Activated CD8-positive, alpha-beta memory T cell treated with anti-CD3 and anti-CD28 coated beads for 48 hours (primary cell): ENCODE results near the gene FBXO39.
"Not testable (repeated sequence)": the region's sequence is repeated elsewhere in the genome, so short reads cannot be mapped to it uniquely, and the experiment has no call there.

Experiments
- DNase-seq, 3 experiments: peaks; one replicate each; pipeline ENCODE4 v3.0.0-alpha.2; 2020; ENCODE audit warnings: low read depth in 2 of 3, low spot score in 2 of 3

Gene FBXO39

DNA sequence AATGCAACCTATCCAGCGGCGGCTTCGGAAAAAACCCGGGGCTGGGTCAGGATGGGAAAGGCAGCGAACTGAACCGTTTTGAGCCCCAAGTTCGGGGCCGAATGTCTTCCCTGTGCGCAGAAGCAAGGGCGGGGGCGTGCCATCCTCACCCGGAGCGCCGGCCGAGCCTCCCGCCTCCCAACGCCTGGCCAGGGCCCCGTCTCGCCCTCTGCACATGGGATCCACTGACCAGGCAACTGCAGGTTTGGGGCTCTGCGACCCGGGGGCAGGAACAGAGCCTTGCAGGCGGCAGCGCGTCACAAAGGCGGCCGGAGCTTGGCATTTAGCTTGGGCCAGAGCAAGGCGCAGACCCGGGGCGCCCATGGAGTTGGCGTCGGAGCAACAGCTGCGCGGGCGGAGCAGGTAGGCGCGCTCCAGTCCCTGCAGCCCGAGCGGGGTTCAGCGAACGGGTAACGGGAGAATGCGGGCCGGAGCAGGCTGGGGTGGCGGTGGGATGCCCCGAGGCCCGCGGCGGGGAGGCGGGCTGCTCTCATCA is at the start of gene FBXO39:
TSS of gene FBXO39 (plus strand) at position 345 of the 535 bp plus-strand sequence. CDS start 3,654 bp downstream, outside the sequence.
- DNase-seq = no peak

- no peak for DNase-seq
These were observed 46.5 kb upstream of the FBXO39 start for GRCh38 chr17:6729531-6729930.

GRCh38 chr17:6746665-6747064 is 29.4 kb upstream of the FBXO39 start:
- not testable (repeated sequence) for DNase-seq

DNA sequence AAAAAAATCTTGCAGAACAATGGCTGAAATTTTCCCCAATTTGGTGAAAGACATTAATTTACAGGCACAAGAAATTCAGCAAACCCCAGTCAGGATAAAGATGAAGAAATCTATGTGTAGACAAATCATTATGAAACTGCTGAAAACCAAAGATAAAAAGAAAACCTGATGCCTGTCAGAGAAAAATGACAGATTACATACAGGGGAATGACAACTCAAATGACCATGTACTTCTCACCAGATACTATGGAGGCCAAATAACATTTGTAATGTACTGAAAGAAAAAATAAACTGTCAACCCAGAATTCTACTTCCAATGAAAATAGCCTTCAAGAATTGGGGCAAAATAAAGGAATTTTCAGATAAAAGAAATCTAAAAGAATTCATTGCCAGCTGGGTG is 27.4 kb upstream of the FBXO39 start:
- no peak for DNase-seq

DNA sequence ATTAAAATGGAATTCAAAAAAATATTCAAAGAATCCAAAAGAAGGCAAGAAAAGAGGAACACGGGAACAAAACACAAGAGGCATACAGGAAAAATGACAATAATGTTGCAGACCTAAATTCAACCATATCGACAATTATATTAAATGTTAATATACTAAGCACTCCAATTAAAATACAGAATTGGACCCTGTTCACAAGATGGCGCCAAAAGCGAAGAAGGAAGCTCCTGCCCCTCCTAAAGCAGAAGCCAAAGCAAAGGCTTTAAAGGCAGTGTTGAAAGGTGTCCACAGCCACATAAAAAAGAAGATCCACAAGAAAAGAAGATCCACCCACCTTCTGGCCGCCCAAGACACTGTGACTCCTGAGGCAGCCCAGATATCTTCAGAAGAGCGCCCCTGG is 26.5 kb upstream of the FBXO39 start:
- DNase-seq = no peak

DNA sequence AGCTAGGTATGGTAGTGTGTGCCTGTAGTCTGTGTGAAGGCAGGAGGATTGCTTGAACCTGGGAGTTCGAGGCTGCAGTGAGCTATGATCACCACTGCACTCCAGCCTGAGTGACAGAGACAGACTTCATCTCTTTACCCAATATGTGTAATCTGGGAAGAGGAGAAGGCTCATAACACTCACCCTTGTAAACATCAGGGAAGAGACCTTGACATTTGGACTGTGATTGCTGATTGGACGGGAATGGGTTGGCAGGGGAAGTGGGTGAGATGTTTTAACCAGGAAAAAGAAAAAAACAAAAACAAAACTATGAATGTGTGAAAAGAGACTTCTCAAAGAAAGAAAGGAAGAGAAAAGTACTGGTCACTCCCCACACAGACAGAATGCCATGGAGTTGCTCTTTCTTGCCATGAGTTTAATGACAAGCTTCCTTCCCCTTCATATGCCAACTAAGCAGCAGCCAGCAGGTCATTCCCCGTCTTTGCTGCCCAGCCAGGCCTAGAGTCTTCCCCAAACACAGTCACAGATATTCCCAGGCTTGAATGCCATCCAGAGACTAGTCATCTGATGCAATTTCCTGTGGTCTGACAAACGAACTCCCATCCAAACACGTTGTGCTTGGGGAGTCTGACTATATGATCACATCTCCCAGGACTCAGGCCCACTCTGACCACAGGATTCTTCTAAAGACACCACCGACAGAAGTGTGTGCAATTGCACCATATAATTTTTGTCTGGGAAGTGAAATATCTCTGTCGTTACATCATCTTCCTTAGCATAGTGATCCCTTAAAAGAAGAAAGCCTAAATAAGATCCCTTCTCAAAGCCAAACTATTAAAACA is 23.7 kb upstream of the FBXO39 start:
- no peak for DNase-seq

GRCh38 chr17:6753006-6753445 is 23.0 kb upstream of the FBXO39 start:
- peak in 1 of 3 experiments; percentile 14 for DNase-seq

- no peak for DNase-seq
These were observed 22.5 kb upstream of the FBXO39 start for GRCh38 chr17:6753546-6753945.

DNA sequence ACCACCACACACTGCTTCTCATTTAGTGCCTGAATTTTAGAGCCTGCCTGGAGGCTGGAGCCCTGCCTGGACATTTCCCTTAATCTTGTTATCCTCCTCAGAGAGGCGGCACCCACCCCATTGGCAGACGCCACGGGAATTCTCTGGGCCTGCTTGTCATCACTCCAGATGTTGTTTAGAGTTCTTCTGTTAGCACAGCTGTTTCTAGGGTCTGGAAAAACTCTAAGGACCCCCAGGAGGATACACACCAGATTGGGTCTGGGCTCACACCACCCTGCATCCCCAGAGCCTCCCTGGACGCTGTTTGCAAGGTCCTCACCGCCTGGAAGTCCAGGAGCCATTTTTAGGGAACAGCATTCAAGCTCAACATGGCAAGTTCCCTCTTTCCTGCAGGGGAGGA is 20.7 kb upstream of the FBXO39 start:
- DNase-seq = no peak

GRCh38 chr17:6755731-6756184 is 20.3 kb upstream of the FBXO39 start, which contains the start of gene XAF1:
Gene XAF1, plus strand, starts transcription at chr17:6756046. Its CDS starts 33 bp downstream, at chr17:6756079.
- DNase-seq = peak in 1 of 3 experiments; percentile 11

DNA sequence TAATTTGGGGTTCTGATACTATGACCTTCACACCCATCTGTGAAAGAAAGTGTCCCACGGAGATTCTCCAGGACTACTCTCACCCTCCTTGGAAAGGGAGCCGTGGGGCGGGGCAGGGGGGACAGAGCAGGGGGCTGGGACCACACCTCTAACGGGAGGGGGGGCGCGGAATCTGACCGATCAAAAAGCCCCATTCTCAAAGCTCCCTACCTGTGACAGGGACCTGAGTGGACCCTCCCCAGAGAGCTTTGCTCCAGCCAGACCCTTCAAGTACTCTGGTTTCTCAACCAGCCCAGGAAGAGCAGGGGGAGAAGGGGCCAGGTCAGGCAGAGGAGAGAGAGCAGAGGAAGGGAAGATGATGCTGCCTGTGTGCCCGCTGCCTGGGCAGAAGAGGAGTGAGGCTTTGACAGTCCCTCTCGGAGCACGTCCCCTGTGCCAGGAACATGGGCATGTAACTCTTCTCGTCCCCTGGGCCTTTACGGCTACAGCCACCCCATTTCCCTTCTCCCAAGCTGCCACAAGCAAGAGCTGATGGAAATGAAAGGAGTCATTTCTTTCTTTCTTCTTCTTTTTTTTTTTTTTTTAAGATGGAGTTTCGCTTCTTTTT is 19.5 kb upstream of the FBXO39 start:
- DNase-seq = no peak

DNA sequence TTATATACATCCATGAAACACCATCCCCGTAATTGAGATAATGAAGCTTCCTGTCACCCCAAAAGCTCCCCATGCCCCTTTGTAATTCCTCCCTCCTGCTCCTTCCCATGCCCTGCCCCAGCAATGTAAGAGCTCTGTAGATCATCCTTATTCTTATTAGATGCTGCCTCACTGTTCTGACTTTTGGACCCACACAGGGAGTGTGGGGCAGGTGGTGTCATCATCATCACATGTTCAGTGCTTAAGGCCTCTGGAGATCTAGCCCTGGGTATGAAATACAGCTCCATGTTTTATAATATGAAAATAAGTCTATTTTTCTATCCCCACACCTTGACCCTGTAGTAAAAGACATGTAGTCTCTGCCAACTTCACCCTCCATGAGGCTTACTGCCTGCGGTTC is 18.3 kb upstream of the FBXO39 start:
- no peak for DNase-seq

- no peak for DNase-seq
These were observed 14.2 kb upstream of the FBXO39 start for GRCh38 chr17:6761779-6762178.

DNA sequence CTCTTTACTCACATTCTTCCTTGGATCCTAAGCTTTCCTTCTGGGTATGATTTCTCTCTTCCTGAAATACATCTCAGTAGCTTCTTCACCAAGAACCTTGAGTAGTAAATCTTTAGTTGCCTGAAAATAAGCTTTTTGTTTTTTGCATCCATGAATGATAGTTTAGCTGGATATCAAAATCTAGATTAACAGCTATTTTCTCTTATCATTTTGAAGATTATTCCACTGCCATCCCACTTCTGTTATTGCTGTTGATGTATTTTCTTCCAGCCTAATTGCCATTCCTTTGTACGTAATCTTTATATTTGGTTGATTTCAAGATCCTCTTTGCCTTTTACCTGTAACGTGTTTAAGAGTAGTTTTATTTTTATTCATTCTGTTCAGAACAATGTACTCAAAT is 7.6 kb upstream of the FBXO39 start:
- DNase-seq = no peak

DNA sequence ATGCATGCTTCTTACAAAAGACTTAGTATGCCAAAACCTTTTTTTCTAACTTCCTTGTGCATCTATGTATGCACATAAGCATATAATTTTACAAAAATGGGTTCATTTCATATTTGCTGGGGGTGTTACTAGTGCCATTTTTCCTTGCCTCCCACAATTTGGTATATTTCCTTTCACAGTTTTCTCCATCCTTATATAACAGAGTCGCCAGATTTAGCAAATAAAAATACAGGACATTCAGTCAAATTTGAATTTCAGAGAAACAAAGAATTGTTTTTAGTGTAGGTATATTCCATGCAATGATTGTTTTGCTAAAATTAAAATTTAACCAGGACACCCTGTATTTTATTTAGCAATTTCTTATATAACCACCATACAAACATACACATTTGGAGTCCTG is 4.0 kb upstream of the FBXO39 start:
- no peak for DNase-seq

GRCh38 chr17:6774906-6775305 is 1.1 kb upstream of the FBXO39 start:
- DNase-seq = not testable (repeated sequence)

- DNase-seq = no peak
These were observed 3.4 kb downstream of the FBXO39 start for GRCh38 chr17:6779411-6779810.

DNA sequence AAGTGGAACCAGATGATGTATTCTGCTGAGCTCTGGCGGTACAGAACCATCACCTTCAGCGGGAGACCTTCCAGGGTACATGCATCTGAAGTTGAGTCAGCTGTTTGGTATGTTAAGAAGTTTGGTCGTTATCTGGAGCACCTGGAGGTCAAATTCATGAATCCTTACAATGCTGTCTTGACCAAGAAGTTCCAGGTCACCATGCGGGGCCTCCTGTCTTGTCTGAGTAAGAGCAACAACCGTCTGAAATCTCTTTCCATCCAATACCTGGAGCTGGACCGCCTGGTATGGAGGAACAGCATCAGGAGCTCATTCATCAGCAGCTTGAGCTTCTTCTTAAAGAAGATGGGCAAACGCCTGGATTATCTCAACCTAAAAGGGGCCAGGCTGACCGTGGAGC is 4.0 kb downstream of the FBXO39 start:
- no peak for DNase-seq

DNA sequence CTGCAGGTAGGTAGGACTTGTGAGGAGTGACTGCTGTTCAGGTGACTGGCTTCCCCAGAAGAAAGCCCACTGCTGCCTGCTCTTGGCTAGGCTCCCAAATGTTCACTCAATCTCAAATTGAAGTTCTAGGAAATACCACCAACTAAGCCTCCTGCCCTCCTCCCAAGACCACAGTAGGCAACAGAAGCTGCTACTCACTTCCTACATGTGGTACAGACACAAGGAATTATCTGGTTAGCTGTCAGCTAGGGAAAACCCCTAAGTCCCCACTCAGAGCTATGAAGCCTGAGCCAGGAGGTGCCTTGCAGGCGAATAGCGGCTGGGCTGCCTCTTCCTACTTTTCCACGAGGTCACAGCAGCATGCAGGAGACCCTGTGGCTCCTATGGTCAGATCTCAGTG is 4.9 kb downstream of the FBXO39 start:
- no peak for DNase-seq

GRCh38 chr17:6782244-6782643 is 6.2 kb downstream of the FBXO39 start:
- no peak for DNase-seq

GRCh38 chr17:6786618-6787017 is 10.6 kb downstream of the FBXO39 start:
- DNase-seq = no peak

GRCh38 chr17:6787081-6787693 is 11.2 kb downstream of the FBXO39 start:
- no peak for DNase-seq
